Activated T-cell treated with anti-CD3 and anti-CD28 coated beads for 1 hour (primary cell): ENCODE results near the gene NUMA1.

Experiments used
- DNase-seq: peaks from one replicate; pipeline ENCODE4 v3.0.0-alpha.2; 2020; ENCODE audit warnings: low read depth

NUMA1 gene

DNA sequence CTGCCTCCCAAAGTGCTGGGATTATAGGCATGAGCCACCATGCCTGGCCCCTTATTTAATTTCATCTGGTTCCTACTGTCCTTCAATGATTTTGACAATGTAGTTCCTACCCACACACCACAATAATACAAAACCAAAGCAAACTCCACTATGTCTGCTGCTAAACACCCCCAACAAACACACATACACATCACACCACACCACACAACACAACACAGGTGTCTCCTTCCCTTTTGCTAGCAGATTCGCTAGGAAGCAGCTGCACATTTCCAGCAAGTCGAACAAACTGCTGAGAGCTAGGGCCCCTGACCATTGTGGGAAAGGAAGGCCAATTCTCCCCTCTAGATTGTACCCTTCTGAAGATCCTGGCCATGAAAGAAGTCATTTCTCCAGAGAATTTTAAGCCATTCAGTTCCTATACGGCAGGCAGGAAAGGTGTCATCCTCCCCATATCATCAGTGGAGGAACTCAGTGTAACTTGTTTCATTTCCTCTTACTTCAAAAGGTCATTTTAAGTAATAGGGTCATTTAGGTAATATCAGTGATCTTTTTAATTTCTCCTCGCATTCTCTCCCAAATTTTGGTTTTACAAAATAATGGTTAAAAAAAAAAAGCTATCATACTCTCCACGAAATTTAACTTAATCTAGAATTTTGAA lies 18.5 kb downstream of the NUMA1 start:
- DNase-seq, result no peak

- no peak for DNase-seq
These were observed 21.8 kb downstream of the NUMA1 start for GRCh38 chr11:72058416-72059034.

DNA sequence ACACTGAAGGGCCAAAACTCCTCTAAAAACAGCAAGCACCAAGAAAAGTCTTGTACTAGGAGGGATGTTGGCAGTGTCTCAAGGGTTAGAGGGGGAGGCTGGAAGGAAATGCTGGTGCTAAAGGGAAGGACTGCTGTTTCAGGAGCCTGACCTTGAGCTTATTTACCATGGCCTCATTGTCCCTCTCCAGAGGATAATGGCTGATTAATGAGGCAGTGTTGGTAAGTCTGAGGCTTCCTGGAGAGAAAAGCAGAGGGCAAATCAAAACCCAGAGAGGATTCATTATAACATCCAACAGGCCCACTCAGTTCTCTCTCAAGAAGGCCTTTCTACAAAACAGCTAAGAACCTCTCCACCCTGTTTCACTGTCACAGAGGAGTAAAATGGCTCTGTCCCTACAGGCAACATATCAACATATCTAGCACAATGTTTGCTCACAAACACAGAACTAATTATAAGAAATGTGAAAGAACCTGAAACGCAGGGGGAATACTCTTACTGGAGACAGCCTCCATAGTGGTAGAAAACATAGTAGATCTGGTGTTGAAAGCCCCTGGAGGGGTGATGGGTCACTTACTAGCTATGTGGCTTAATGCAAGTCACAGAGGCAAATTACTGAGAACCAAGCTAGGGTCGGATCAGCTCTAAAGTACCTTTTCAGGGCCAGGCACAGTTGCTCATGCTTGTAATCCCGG lies 31.4 kb downstream of the NUMA1 start:
- no peak for DNase-seq

DNA sequence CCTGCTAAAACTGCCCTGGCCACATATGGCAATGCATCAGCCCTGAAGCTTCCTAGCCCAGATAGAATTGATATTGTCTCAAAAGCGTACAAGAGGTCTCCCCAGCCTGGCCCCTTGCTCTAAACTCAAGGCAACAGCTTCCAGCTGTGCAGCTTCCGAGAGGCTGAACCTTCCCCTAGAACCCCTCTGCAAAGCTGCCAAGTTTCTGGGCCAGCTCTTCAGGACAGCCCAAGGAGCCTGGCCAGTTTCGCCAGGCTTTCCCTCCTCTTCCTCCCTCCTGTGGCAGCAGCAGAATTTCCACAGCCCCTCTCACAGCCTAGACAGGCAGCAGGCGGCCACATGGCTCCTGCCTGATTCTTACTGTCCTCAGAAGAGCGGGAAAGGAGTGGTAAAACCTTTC lies 34.5 kb downstream of the NUMA1 start:
- no peak for DNase-seq

DNA sequence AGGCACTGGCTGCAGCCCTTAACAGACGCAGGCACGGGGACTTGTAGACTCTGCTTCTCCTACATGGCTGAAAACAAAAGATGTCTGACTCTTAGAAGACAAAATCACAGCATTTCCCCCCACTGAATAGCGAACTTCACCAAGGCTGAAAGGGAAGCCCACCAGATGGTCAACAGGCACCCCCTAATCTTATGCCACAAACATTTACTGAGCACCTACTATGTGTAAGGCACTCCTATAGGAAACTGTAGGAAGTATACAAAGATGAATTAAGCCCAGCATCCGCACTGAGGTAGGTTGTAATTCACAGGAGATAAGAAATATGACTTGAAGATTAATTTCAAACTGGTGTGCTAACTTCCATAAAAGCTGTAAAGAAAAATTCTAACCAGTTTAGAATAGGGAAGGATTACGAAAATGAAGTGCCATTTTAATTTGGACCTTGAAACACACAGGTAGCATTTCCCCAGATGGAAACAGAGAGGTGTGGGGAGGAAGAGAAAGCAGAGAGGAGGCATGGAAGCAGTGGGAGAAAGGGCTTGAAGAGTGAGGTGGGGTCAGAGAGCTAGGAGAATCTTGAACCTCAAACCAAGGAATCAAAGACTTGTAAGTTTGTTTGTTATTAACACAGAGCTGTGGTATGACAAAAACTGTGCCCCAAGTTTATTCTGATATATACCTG lies 38.1 kb downstream of the NUMA1 start:
- no peak for DNase-seq

DNA sequence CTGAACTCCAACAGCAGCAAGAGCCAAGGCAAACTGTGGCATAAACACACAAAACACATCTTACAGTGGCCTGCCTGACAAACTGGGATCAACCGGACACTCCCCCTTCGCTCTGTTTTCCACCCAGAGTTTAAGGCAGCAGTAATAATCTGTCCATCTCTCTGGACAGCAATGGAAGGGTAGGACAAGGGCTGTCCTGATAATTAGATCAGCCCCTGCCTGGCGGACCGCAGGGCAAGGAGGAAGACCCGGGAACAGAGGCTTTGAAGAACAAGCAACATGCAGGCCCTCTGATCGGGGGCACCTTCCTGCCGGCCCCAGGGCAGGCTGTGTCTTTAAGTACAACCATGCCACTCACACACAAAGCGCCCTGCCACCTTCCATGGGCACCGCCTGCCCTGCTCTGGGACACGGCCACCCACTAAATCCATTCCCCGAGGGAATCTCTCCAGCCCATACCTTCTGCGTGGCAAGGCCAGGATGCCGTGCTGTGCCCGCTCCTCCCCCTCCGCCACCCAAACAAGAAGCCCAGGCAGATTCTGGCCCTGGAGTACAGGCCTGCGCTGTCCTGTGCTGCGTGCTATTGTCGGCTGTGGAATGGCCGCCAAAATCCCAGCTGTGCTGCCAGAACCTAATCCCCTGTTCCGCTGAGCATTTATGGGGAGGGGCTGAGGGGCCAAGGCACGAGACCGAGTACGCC lies 38.8 kb downstream of the NUMA1 start:
- DNase-seq, result peak; percentile 29

DNA sequence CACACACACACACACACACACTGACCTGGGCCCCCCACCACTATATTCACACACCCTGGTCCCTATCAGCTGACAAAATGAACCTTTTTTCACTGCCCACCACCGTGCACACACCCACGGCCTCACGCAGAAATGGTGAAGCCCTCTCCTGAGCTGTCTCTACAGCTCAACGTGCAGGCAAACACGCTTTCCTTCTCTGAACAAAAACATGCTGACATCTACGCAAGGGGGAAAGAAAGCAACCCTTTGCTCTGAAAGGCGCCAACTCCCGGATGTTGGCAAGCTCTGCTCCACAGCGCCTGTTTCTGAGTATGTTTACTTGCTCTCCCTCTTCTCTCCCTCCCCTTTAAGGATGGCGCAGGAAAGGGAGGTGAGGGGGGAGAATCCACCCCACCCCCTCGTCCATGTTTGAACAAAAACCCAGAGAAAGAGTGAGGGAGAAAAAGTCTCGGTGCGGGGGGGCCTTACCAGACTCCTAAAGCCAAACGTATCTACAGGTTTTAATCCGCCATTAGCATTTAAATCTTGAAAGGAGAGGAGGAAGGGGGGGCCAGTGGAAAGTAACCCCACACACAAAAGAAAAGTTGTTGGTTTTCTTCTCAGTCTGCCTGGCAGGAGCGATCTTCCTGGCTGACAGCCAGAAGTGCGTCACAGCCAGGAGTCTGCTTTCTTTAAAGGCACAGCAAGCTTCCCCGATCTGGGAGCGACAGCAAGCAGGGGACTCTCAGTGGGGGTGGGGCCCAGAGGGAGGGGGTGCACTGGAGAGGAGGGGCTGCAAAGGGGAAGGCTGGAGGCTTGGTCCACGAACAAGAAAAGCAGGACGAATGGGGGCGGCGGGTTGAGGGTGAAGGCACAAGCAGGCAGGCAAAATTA lies 39.6 kb downstream of the NUMA1 start:
- peak; percentile 66 for DNase-seq

DNA sequence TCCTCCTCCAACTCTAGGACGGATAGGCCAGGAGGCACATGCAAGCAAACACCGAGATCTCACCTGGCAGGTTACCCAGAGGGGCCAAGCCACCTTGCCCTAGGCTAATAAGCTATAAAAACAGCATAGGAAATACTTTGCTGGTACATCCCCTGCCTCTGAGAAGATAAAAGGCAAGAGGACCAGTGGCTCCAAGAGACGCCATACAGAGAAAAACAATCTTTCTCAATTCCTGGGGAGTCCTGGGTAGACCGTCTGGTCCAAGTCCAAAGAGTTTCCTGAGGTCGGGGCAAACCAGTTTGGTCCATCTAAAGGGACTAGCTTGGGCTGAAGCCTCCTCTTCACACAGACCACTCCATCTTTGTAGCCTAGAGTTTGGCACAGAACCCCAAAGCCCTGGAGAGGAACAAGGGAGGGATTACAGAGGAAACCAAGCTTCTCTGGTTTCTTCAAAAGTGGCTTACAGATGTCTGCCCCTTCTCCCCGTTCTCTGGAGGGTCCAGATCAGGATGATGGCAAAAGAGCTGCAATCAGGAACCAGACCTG lies 40.4 kb downstream of the NUMA1 start:
- no peak for DNase-seq

DNA sequence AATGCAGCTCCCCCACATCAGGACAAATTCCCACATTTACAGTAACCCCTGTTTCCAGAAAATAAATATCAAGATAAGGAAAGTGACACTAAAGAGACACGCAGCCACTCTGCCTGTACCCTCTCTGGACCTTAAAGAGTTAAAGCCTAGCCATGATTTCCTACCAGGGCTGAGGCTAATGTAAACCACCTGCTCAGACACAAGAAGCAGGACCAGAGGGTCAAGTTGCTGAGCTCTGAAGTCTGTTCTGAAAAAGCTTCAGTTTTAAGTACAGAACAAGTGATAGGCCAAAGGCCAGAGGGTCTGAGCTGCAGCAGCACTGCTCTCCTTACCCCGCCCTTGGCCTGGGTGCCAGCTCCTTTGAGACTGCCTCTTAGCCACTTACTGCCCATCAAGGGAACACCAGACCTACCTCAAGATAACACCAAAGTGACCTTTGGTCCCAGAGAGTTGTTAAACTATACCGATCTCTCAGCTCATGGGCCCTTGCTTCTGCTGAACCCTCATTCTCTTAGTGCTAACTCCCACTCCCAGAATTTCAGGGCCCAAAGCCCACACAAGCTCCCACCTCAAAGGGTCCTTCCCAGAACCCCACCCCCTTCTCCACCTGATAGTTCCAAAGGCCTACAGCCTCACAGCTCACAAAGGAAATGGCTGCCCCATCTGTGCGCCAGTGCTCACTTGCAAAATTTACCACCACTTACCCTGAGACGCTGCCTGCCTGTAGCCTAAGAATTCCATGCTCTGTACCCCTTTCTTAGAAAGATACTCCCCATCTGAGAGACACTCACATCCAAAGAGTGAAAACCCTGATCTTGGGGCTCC lies 41.1 kb downstream of the NUMA1 start:
- DNase-seq, result no peak

DNA sequence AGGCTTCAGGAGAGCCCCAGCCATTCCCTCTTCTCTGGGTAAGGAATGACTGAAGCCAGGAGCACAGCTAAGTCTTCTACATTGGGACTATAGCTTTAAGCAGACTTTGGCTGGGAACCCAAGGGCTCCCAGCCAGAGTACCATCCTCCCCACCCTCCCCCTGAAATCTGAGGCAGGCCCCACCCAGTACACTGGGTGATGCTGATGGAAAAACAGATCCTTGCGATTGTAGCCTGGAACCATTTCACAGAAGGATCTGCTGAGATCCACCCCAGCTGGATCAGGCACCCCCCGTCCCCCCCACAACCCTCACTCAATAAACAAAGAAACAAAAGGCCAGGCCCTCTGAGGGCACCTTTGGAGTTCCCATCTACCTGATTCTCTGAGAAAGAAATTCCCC lies 41.9 kb downstream of the NUMA1 start:
- no peak for DNase-seq

GRCh38 chr11:72037554-72038311 lies 42.6 kb downstream of the NUMA1 start:
- no peak for DNase-seq

GRCh38 chr11:72036687-72037086 lies 43.7 kb downstream of the NUMA1 start:
- no peak for DNase-seq

GRCh38 chr11:72030472-72031045 lies 49.8 kb downstream of the NUMA1 start:
- no peak for DNase-seq

DNA sequence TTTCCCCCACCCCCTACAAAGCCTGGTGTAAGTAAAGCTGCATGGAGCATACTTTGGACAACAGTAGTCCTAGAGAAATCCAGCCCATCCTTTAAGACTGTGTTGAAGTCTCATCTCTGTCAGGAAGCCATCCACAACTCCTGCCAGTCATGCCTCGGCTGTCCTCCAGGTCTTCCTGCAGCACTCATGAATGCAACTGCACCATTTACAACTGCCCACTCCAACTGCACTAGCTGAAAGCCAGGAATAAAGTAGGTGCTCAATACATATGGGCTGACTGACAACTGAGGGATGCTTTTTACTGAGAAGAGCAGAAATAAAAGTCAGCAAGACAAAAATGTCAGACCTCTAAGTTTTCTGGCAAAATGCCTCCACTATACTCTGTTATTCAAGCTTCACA lies 54.3 kb downstream of the NUMA1 start:
- no peak for DNase-seq

DNA sequence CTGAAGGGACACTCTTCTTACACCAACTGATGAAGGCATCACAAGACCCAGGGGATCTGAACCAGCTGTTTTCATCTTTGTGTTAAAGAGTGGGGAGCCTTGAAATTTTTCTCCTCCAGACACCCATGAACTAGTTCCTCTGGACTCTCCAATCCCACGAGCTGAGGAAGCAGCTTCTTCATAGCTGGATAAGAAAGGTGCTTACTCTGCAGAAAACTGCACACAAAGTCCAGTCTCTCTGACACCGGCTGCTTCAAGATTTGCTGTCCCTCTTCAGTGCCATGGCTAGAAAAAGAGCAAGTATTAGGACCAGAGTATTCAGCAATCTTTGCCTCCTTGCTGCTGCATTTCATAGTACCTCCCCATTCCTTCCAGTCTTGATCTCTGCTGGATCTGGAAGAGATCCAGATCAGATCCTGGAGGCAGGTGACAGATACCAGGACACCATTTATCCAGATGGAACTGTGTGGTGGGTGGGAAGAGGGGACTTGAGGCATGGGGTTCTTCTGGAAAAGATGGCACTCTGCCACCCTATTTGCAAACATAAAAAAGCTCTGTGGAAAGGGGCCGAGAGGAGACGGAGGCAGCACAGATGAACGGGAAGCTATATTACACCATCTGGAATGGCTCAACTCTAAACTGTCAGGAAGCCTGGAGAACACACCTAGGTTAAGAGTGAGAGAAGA lies 56.1 kb downstream of the NUMA1 start:
- DNase-seq, result no peak

DNA sequence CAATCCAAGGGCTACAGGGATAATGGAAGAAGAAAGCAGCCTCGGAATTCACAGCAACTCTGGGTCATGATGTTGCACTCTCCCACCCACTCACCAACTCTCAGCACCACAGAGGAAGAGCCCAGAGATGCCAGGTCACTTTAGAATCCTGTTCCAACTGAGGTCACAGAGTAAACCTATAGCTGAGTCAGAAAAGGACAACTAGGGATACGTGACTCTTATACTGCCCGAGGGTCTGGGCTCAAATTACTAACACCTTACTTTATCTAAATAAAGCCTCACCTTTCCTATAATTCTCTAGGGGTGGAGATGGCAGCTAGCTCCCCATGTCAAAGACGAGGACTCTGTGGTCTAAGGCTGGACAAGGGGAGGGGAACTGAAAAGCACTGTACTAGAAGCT lies 57.0 kb downstream of the NUMA1 start:
- no peak for DNase-seq

- DNase-seq, result no peak
These were observed 62.2 kb downstream of the NUMA1 start for GRCh38 chr11:72018171-72018570.

GRCh38 chr11:72015511-72016061 lies 64.8 kb downstream of the NUMA1 start:
- DNase-seq, result no peak
